ENCODE measurements around the gene TTLL6.

TTLL6 gene

DNA sequence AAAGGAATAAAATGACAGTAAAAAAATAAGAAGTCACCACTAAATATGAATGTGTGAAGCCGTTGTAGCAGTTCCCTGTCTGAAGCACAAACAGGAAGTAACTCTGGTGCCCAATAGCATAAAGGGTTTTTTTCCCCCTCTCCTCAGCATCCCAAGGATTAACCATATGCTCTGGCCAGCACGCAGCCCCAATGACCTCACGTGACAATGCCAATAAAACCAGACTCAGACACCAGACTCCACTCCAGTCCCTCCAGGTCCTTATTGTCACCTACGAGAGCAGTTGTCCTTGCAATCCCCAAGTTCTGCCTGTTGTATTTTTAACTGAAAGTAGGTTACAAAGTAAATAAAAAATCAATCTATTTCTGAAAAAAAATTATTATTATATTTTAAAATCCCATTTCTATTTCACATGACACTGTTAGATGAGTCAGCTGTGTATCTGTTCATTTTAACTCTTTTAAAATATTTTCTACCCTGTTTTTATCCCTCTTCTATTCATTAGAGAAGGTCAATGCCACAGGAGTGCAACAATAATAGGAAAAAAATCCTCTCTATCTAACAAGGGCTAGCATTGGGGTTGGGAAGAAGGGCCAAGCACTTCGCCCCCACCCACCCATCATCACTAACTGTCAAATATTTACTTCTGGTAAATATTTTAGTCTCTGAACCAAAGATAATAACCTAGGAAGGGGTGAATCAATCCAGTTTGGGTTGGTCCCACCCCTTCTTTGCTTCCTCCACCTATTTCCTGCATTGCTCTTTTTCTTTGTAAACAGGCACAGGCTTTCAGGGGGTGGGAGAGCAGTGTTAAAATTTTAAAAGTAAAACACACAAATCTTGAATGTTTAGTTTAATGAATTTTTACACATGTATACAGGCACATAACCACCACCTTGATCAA is 101.3 kb downstream of the TTLL6 start:
- no peaks in the 10 kb centered on the region for H3K9me2 ChIP-seq (replicated peaks; ENCODE audit: control insufficient read depth, low read length)
- H3K4me1 ChIP-seq (ENCODE audit: control insufficient read depth, low read length), result no peaks in the 10 kb centered on the region
- H3K36me3 ChIP-seq (ENCODE audit: control insufficient read depth, low read length), result no peaks in the 10 kb centered on the region
- TF ChIP-seq, protein P1, sequence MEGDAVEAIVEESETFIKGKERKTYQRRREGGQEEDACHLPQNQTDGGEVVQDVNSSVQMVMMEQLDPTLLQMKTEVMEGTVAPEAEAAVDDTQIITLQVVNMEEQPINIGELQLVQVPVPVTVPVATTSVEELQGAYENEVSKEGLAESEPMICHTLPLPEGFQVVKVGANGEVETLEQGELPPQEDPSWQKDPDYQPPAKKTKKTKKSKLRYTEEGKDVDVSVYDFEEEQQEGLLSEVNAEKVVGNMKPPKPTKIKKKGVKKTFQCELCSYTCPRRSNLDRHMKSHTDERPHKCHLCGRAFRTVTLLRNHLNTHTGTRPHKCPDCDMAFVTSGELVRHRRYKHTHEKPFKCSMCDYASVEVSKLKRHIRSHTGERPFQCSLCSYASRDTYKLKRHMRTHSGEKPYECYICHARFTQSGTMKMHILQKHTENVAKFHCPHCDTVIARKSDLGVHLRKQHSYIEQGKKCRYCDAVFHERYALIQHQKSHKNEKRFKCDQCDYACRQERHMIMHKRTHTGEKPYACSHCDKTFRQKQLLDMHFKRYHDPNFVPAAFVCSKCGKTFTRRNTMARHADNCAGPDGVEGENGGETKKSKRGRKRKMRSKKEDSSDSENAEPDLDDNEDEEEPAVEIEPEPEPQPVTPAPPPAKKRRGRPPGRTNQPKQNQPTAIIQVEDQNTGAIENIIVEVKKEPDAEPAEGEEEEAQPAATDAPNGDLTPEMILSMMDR (IDR thresholded peaks at IDR 0.05; ENCODE audit: low read depth, low read length, poor library complexity, severe bottlenecking), result no peak
- no peak for TF ChIP-seq EZH2phosphoT487 (IDR thresholded peaks at IDR 0.05; ENCODE audit: borderline replicate concordance, low read length)
- no peak overlapping the region for H3K4me3 ChIP-seq (ENCODE audit: low read length)
- peaks cover 10% of the 10 kb centered on the region for H3K27me3 ChIP-seq (ENCODE audit: control insufficient read depth, low read length)
- no peak overlapping the region for H3K27ac ChIP-seq (ENCODE audit: low read depth, low read length)
- no peak overlapping the region for H3K4me2 ChIP-seq (ENCODE audit: low read length)
- no peaks in the 10 kb centered on the region for H3K9me3 ChIP-seq (ENCODE audit: control insufficient read depth, insufficient read depth, low read length)
- no peaks in the 10 kb centered on the region for H3K79me2 ChIP-seq (ENCODE audit: control insufficient read depth, low read length)
- H3F3A ChIP-seq (ENCODE audit: control insufficient read depth, insufficient read depth), result no peaks in the 10 kb centered on the region
- H4K20me1 ChIP-seq (ENCODE audit: control insufficient read depth, insufficient read depth, low read depth, low read length), result no peaks in the 10 kb centered on the region

Data from DOHH2 (cell line).